Stimulated activated CD4-positive, alpha-beta T cell treated with anti-CD3 and anti-CD28 coated beads, Interleukin-1b, Interleukin-23, amount 100 ng/mL, for 4 hours (primary cell): Measurements from ENCODE around the gene LRRC14B.
"Not testable (repeated sequence)": the region's sequence is repeated elsewhere in the genome, so short reads cannot be mapped to it uniquely, and the experiment has no call there.

Experiments
- DNase-seq, 2 donors: peaks; one replicate each; pipeline ENCODE4 v3.0.0-alpha.2; 2020; ENCODE audit warnings: low read depth in 2 of 2

LRRC14B gene

GRCh38 chr5:206927-207536, 15.7 kb downstream of the LRRC14B start:
- DNase-seq = no peak

GRCh38 chr5:207599-207998, 16.3 kb downstream of the LRRC14B start:
- no peak for DNase-seq

- no peak for DNase-seq
These were observed 17.3 kb downstream of the LRRC14B start for GRCh38 chr5:208449-209114.

GRCh38 chr5:213803-214395, 22.6 kb downstream of the LRRC14B start:
- DNase-seq = no peak

GRCh38 chr5:215256-215655, 24.0 kb downstream of the LRRC14B start:
- DNase-seq = not testable (repeated sequence)

- DNase-seq = not testable (repeated sequence)
These were observed 24.8 kb downstream of the LRRC14B start for GRCh38 chr5:216076-216475.

GRCh38 chr5:217494-218456, 26.5 kb downstream of the LRRC14B start, which contains the start of the genes CCDC127 and SDHA:
Gene CCDC127, minus strand, starts transcription at chr5:218153. Its CDS starts 1,304 bp downstream, at chr5:216849.
Gene SDHA, plus strand, starts transcription at chr5:218320. Its CDS starts 36 bp downstream, at chr5:218356.
- peak; percentile 98 to 99 for DNase-seq

GRCh38 chr5:218457-219291, 27.4 kb downstream of the LRRC14B start:
- DNase-seq = no peak

GRCh38 chr5:219460-219863, 28.2 kb downstream of the LRRC14B start:
- no peak for DNase-seq

GRCh38 chr5:219991-220390, 28.7 kb downstream of the LRRC14B start:
- no peak for DNase-seq

- not testable (repeated sequence) for DNase-seq
These were observed 31.8 kb downstream of the LRRC14B start for GRCh38 chr5:222951-223715.

GRCh38 chr5:223791-224190, 32.5 kb downstream of the LRRC14B start:
- DNase-seq = no peak

GRCh38 chr5:225334-225733, 34.0 kb downstream of the LRRC14B start:
- DNase-seq = no peak

GRCh38 chr5:227375-227774, 36.1 kb downstream of the LRRC14B start:
- not testable (repeated sequence) for DNase-seq

- DNase-seq = no peak
These were observed 37.6 kb downstream of the LRRC14B start for GRCh38 chr5:228886-229285.

- DNase-seq = no peak
These were observed 39.4 kb downstream of the LRRC14B start for GRCh38 chr5:230711-231110.

GRCh38 chr5:231661-232060, 40.4 kb downstream of the LRRC14B start:
- DNase-seq = no peak

- not testable (repeated sequence) for DNase-seq
These were observed 42.1 kb downstream of the LRRC14B start for GRCh38 chr5:233426-233825.

- DNase-seq = no peak
These were observed 43.2 kb downstream of the LRRC14B start for GRCh38 chr5:234450-234849.

GRCh38 chr5:235527-235926, 44.2 kb downstream of the LRRC14B start:
- not testable (repeated sequence) for DNase-seq
